ENCODE results near the gene TMEM220. TPM values are rescaled to one million over a fixed set of nuclear protein-coding genes. Genes with fewer than 3 reads are reported as not detected.

Gene TMEM220
- total and polyA plus RNA-seq, 2 of the 4 experiments (the other 2 are of a cell fraction): 1.1 to 1.9 TPM

DNA sequence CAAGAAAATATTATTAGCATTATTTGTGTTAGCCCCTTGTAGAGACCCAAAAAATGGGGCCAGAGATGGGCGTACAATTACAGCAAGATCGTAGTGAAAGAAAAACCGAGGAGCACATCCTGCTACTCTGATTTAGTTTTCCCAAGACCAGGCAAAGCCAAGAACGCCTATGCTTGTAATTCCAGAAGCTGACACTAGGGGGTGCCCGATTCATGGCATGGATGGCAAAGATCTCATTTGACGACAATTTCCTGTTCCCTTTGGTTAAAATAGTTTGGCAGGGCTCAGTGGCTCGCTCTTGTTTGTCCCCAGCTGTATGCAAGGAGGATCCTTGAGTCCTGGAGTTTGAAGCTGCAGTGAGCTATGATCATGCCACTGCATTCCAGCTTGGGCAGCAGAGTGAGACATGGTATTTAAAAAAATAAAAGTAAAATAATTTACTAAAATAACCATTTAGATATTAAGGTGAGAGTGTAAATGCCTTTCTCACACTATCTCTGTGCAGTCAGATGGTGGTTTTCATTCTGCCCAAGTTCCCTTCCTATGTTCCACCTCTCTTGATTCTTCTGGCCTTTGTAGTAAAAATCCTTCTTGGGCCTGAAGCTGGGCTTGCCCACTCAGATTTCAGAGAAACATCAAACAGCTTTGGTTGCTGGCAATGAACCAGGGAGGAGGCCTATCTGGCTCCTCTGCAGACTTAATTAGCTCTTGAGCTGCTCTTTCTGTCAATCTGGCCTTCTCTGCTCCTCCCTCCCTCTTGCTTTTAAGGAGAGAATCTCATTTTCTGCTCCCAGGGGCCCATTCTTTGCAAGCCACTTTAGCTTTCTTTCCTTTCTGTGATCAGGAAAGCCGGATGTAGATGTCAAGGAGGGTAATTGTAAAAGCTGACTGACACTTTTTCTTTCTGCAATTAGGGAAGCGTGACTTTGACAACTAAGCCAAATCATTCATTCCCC, 42.9 kb upstream of the TMEM220 start:
- no peaks in the 10 kb centered on the region for H3K9me1 ChIP-seq (ENCODE audit: insufficient read depth, low read length)
- H3K14ac ChIP-seq (replicated peaks; ENCODE audit: low read depth, low read length): no peak overlapping the region
- H2BK15ac ChIP-seq (ENCODE audit: low read depth, low read length): no peak overlapping the region
- no peak overlapping the region for H3K4me2 ChIP-seq (ENCODE audit: low read depth, low read length)
- H3K56ac ChIP-seq (ENCODE audit: extremely low read depth, insufficient read depth, low read length): no peak overlapping the region
- H3K4ac ChIP-seq (ENCODE audit: low read depth, low read length): no peak overlapping the region
- H3K36me3 ChIP-seq (ENCODE audit: control insufficient read depth, insufficient read depth, low read length): no peaks in the 10 kb centered on the region
- no peak overlapping the region for H3K18ac ChIP-seq (ENCODE audit: low read depth, low read length)
- WGBS, 2 experiments (ENCODE audit: extremely low coverage in 2 of 2, insufficient read length in 1 of 2): no CpG with 5 or more reads among the region's 9 CpGs
- POLR2A ChIA-PET (ENCODE audit: unreplicated experiment): no interaction called here
- H4K8ac ChIP-seq (ENCODE audit: low read depth in 2 of 2, low read length in 2 of 2): no peak overlapping the region
- CTCF ChIA-PET: interaction anchor here (0.6 to 1.0 kb wide), 3 partner anchors 10 to 21 kb away, joined by 3 to 4 read pairs (median 4); no protein-coding TSS in a partner anchor
- H3K9me3 ChIP-seq (ENCODE audit: control insufficient read depth, insufficient read depth, low read length): no peaks in the 10 kb centered on the region; the same call in 1 of the 2 replicates
- no peak overlapping the region for H3K27ac ChIP-seq (ENCODE audit: insufficient read depth, low read length)
- ATAC-seq (ENCODE audit: low read depth): no peak
- in situ Hi-C loops (cut with MboI; ENCODE audit: low sequenced_read_pairs): no loop called here
- H2BK20ac ChIP-seq (ENCODE audit: low read depth, low read length): no peak overlapping the region
- no peaks in the 10 kb centered on the region for H3K27me3 ChIP-seq (ENCODE audit: control insufficient read depth, insufficient read depth, low read length)
- BruUV-seq (replicated peaks): no TSS peak
- H3K79me1 ChIP-seq (ENCODE audit: low read depth in 1 of 2, low read length in 2 of 2): no peaks in the 10 kb centered on the region
- H2AK5ac ChIP-seq (ENCODE audit: low read depth, low read length): no peak overlapping the region
- DNase-seq: peak; percentile 15
- H2BK120ac ChIP-seq (ENCODE audit: low read depth, low read length): no peak overlapping the region
- H3K4me1 ChIP-seq (ENCODE audit: control insufficient read depth, insufficient read depth, low read length): no peaks in the 10 kb centered on the region
- no peak overlapping the region for H3K23ac ChIP-seq (ENCODE audit: low read depth, low read length)
- no peak overlapping the region for H4K5ac ChIP-seq (ENCODE audit: low read depth, low read length)
- H3K4me3 ChIP-seq (ENCODE audit: insufficient read depth, low read depth, low read length): no peak overlapping the region
- intact Hi-C loops (cut with micrococcal nuclease): no loop called here
- no peak overlapping the region for H4K91ac ChIP-seq (ENCODE audit: insufficient read depth, low read depth, low read length)
- TF ChIP-seq ELK1 (IDR thresholded peaks at IDR 0.05; ENCODE audit: borderline replicate concordance, low read depth, low read length) (no peak), RAD21 (IDR thresholded peaks at IDR 0.05; ENCODE audit: low read length) (peak; percentile 6; the same call in 1 of the 2 replicates), MXI1 (IDR thresholded peaks at IDR 0.05; ENCODE audit: borderline replicate concordance, low read depth, low read length) (no peak)
- TF ChIP-seq, protein P1, sequence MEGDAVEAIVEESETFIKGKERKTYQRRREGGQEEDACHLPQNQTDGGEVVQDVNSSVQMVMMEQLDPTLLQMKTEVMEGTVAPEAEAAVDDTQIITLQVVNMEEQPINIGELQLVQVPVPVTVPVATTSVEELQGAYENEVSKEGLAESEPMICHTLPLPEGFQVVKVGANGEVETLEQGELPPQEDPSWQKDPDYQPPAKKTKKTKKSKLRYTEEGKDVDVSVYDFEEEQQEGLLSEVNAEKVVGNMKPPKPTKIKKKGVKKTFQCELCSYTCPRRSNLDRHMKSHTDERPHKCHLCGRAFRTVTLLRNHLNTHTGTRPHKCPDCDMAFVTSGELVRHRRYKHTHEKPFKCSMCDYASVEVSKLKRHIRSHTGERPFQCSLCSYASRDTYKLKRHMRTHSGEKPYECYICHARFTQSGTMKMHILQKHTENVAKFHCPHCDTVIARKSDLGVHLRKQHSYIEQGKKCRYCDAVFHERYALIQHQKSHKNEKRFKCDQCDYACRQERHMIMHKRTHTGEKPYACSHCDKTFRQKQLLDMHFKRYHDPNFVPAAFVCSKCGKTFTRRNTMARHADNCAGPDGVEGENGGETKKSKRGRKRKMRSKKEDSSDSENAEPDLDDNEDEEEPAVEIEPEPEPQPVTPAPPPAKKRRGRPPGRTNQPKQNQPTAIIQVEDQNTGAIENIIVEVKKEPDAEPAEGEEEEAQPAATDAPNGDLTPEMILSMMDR (conservative IDR thresholded peaks at IDR 0.05; ENCODE audit: low read depth, low read length): peak; percentile 29; the same call in 1 of the 2 replicates
- no peak overlapping the region for H2BK5ac ChIP-seq (ENCODE audit: low read depth, low read length, poor library complexity, severe bottlenecking)
- no peak overlapping the region for H2AK9ac ChIP-seq (replicated peaks; ENCODE audit: low read depth, low read length, poor library complexity)
- H2AFZ ChIP-seq (replicated peaks; ENCODE audit: low read length, poor library complexity): no peak overlapping the region
- H4K20me1 ChIP-seq (ENCODE audit: insufficient read depth, low read length): no peaks in the 10 kb centered on the region
- no peak overlapping the region for H3K9ac ChIP-seq (ENCODE audit: low read depth, low read length)
- dilution Hi-C loops (cut with HindIII; ENCODE audit: low sequenced_read_pairs, unreplicated experiment): no loop called here

Measured in IMR-90 (cell line).